K562 (cell line): ENCODE data around the gene MTRFR. TPM values are rescaled to one million over a fixed set of nuclear protein-coding genes. Genes with fewer than 3 reads are reported as not detected.

Experiments
- PHF21A ChIP-seq: fragments of 450-650 bp; IDR thresholded peaks from 2 replicates; pipeline ENCODE4 v1.6.1; 2017; ENCODE audit warnings: low read depth, borderline replicate concordance
- TSC22D4 ChIP-seq: fragments of 450-650 bp; IDR thresholded peaks from 2 replicates; pipeline ENCODE4 v1.6.1; 2016; ENCODE audit warnings: missing genetic modification characterization, missing biosample characterization, control low read depth
- UBTF ChIP-seq, 2 experiments: IDR thresholded peaks; 2 replicates each; pipeline ENCODE4 v1.6.1; 2012; ENCODE audit warnings: improper control_type of control experiment in 2 of 2, low read depth in 2 of 2, low read length in 2 of 2, borderline replicate concordance in 1 of 2
- ZBTB26 ChIP-seq: fragments of 450-650 bp; formaldehyde crosslinking; IDR thresholded peaks from 2 replicates; pipeline ENCODE4 v1.4.0; 2022; ENCODE audit warnings: missing genetic modification characterization
- ZNF146 ChIP-seq: IDR thresholded peaks from one replicate; pipeline ENCODE4 v1.6.1; 2018; ENCODE audit warnings: missing compliant biosample characterization; ENCODE audit not compliant: unreplicated experiment
- ZNF449 ChIP-seq: fragments of 250-450 bp; sonication (Bioruptor Pico); IDR thresholded peaks from 2 replicates; pipeline ENCODE4 v1.8.0; 2022; ENCODE audit warnings: moderate library complexity, mild to moderate bottlenecking, inconsistent platforms
- polyA plus RNA-seq, 8 experiments: library from polyadenylated mRNA; depleted of rRNA in 4 of 8; stranded (reverse) in 5 of 8; unstranded in 3 of 8; fragments of >200 nt; fragmentation: Nextera tagmentation in 2 of 8; fragmentation: Illumina TruSeq in 1 of 8; extraction: Ambion mirVana in 2 of 8; extraction: Trizol in 1 of 8; gene quantifications; 2 replicates each; pipeline versions ENCODE4 v1.2.1 to v1.2.3, GENCODE V29; 2011 to 2014; ENCODE audit warnings: inconsistent platforms in 1 of 8, missing spikeins in 1 of 8
- total RNA-seq, 7 experiments: library from RNA; depleted of rRNA in 6 of 7; stranded (reverse); fragments of >200 nt in 6 of 7; fragmentation: Illumina TruSeq in 2 of 7; extraction: Trizol in 2 of 7; gene quantifications; 2 replicates each; pipeline versions ENCODE4 v1.2.1 to v1.2.3, GENCODE V29; 2011 to 2021; ENCODE audit warnings: low replicate concordance in 1 of 7
- TF ChIP-seq, protein P1 (sequence below): sonication (generic); formaldehyde crosslinking; IDR thresholded peaks from 2 replicates; pipeline ENCODE4 v1.8.0; 2022; ENCODE audit warnings: mild to moderate bottlenecking, missing genetic modification reagents
- TF ChIP-seq, protein P2 (sequence below): sonication (generic); formaldehyde crosslinking; IDR thresholded peaks from 2 replicates; pipeline ENCODE4 v1.8.1; 2022; ENCODE audit warnings: missing genetic modification reagents
- TF ChIP-seq, protein P3 (sequence below): fragments of 150-350 bp; IDR thresholded peaks from 2 replicates; pipeline ENCODE4 v1.6.1; 2014; ENCODE audit warnings: low read depth, mild to moderate bottlenecking, low read length, borderline replicate concordance

MTRFR gene
- total and polyA plus RNA-seq, 9 of the 15 experiments (the other 6 are each of a cell fraction or from before 2014, with no cell fraction given), result 16.7 to 55.6 (median 34.7) TPM

- TF ChIP-seq, protein P1, sequence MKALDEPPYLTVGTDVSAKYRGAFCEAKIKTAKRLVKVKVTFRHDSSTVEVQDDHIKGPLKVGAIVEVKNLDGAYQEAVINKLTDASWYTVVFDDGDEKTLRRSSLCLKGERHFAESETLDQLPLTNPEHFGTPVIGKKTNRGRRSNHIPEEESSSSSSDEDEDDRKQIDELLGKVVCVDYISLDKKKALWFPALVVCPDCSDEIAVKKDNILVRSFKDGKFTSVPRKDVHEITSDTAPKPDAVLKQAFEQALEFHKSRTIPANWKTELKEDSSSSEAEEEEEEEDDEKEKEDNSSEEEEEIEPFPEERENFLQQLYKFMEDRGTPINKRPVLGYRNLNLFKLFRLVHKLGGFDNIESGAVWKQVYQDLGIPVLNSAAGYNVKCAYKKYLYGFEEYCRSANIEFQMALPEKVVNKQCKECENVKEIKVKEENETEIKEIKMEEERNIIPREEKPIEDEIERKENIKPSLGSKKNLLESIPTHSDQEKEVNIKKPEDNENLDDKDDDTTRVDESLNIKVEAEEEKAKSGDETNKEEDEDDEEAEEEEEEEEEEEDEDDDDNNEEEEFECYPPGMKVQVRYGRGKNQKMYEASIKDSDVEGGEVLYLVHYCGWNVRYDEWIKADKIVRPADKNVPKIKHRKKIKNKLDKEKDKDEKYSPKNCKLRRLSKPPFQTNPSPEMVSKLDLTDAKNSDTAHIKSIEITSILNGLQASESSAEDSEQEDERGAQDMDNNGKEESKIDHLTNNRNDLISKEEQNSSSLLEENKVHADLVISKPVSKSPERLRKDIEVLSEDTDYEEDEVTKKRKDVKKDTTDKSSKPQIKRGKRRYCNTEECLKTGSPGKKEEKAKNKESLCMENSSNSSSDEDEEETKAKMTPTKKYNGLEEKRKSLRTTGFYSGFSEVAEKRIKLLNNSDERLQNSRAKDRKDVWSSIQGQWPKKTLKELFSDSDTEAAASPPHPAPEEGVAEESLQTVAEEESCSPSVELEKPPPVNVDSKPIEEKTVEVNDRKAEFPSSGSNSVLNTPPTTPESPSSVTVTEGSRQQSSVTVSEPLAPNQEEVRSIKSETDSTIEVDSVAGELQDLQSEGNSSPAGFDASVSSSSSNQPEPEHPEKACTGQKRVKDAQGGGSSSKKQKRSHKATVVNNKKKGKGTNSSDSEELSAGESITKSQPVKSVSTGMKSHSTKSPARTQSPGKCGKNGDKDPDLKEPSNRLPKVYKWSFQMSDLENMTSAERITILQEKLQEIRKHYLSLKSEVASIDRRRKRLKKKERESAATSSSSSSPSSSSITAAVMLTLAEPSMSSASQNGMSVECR (CRISPR knock-in tag), result peak; percentile 90
- TF ChIP-seq, protein P2, sequence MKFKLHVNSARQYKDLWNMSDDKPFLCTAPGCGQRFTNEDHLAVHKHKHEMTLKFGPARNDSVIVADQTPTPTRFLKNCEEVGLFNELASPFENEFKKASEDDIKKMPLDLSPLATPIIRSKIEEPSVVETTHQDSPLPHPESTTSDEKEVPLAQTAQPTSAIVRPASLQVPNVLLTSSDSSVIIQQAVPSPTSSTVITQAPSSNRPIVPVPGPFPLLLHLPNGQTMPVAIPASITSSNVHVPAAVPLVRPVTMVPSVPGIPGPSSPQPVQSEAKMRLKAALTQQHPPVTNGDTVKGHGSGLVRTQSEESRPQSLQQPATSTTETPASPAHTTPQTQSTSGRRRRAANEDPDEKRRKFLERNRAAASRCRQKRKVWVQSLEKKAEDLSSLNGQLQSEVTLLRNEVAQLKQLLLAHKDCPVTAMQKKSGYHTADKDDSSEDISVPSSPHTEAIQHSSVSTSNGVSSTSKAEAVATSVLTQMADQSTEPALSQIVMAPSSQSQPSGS (CRISPR knock-in tag), result no peak
- TF ChIP-seq UBTF (IDR thresholded peaks at IDR 0.05; ENCODE audit: borderline replicate concordance in 1 of 2, low read depth in 2 of 2, low read length in 2 of 2) (no peak), ZNF146 (no peak), PHF21A (no peak; the same call in 1 of the 2 replicates), ZBTB26 (CRISPR knock-in tag) (0 out of 2 replicates have a peak, but pooled peaks have one; percentile 50), ZNF449 (CRISPR knock-in tag) (no peak), TSC22D4 (tag) (no peak)
- TF ChIP-seq, protein P3, sequence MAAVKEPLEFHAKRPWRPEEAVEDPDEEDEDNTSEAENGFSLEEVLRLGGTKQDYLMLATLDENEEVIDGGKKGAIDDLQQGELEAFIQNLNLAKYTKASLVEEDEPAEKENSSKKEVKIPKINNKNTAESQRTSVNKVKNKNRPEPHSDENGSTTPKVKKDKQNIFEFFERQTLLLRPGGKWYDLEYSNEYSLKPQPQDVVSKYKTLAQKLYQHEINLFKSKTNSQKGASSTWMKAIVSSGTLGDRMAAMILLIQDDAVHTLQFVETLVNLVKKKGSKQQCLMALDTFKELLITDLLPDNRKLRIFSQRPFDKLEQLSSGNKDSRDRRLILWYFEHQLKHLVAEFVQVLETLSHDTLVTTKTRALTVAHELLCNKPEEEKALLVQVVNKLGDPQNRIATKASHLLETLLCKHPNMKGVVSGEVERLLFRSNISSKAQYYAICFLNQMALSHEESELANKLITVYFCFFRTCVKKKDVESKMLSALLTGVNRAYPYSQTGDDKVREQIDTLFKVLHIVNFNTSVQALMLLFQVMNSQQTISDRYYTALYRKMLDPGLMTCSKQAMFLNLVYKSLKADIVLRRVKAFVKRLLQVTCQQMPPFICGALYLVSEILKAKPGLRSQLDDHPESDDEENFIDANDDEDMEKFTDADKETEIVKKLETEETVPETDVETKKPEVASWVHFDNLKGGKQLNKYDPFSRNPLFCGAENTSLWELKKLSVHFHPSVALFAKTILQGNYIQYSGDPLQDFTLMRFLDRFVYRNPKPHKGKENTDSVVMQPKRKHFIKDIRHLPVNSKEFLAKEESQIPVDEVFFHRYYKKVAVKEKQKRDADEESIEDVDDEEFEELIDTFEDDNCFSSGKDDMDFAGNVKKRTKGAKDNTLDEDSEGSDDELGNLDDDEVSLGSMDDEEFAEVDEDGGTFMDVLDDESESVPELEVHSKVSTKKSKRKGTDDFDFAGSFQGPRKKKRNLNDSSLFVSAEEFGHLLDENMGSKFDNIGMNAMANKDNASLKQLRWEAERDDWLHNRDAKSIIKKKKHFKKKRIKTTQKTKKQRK, result no peak; the same call in 1 of the 2 replicates
Observed at GRCh38 chr12:123232807-123233504, at the start of gene MTRFR, which contains the start of gene MPHOSPH9 (continued).
